Myocyte (in vitro differentiated cells): Measurements from ENCODE around the gene OR6S1. TPM values are rescaled to one million over a fixed set of nuclear protein-coding genes. Genes with fewer than 3 reads are reported as not detected.

Experiments
- DNase-seq: peaks from one replicate; pipeline ENCODE4 v3.0.0-alpha.2; 2012; ENCODE audit warnings: low read depth
- polyA plus RNA-seq: library from polyadenylated mRNA; unstranded; fragments of >200 nt; gene quantifications from one replicate; pipeline ENCODE4 v1.2.1, GENCODE V29; 2012; ENCODE audit warnings: missing spikeins
- total RNA-seq: library from RNA; depleted of rRNA; stranded (reverse); fragments of >200 nt; gene quantifications from 2 replicates; pipeline ENCODE4 v1.2.3, GENCODE V29; 2014

The OR6S1 gene, protein sequence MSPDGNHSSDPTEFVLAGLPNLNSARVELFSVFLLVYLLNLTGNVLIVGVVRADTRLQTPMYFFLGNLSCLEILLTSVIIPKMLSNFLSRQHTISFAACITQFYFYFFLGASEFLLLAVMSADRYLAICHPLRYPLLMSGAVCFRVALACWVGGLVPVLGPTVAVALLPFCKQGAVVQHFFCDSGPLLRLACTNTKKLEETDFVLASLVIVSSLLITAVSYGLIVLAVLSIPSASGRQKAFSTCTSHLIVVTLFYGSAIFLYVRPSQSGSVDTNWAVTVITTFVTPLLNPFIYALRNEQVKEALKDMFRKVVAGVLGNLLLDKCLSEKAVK
- total RNA-seq, result not detected in 2 replicates
- polyA plus RNA-seq, result not detected

- DNase-seq, result no peak
Observed at GRCh38 chr14:20641591-20641990, at the start of gene OR6S1. Gene OR6S1 (minus strand): TSS chr14:20641691. CDS start chr14:20641691, 0 bp downstream.

DNA sequence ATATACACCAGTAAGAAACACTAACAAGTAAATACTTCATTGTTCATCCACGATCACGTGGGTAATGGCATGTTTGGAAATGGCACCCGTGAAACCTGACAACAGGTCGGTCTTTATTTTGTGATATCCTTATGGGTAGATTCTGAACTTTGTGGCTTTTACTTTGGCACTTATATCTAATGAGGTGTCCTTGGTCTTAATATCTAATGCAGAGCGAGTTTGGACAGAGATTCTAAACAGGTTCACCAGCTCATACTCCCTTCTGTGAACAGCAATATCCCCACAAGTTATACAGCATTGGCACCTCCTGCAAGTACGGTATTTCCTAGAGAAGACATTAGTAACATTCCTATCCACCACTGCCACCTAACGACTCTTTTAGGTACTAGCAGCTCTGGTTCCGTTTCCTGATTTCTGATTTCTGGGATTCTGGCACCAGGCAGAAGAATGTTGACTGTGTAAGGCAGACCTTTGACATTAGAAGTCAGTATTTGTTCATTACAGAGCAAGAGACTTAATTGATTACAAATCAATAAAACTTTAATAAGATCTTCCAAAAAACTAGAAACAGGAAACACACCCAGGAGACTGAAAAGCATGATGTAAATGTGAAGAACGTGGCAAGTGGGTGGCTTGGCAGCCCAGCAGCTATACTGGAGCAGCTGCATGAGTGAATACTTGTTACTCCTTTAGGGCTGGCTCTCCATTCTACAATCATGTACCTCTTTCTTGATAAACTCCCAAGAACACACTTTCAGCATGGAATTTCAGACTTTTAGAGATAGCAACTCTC lies 49.6 kb upstream of the OR6S1 start:
- peak; percentile 77 for DNase-seq

DNA sequence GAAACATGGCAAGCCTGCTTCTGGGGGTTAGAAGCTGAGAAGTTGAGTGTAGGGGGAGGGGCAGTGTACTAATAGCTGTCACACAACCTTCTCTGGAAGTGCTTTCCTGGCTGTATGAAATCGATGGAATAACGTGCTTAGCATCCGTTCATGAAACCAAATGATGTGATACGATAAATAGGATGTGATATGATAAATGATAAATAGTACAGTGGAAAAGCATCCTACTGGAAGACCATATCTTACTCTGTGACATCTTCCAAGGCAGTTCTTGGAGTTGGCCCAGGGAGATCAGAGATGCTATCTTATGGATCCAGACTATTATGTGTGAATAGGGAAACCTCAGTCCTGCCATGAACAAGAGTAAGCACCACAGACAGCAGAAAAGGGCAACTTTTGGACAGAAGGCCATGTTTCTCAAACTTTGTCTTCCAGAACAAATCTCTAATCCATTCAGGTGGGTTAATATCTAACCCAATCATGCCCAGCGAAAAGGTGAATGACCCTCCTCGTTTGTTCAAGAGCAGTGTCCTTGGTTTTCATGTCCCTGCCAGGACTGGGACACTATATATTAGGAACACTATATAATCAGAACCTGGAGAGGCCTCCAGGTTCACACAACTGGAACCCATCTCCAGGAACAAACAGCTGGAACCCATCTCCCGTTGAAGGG lies 46.8 kb upstream of the OR6S1 start, which contains the start of gene ANG:
TSS of gene ANG (plus strand) at position 598 of the 673 bp plus-strand sequence. CDS start 4,801 bp downstream, outside the sequence.
- DNase-seq, result no peak

DNA sequence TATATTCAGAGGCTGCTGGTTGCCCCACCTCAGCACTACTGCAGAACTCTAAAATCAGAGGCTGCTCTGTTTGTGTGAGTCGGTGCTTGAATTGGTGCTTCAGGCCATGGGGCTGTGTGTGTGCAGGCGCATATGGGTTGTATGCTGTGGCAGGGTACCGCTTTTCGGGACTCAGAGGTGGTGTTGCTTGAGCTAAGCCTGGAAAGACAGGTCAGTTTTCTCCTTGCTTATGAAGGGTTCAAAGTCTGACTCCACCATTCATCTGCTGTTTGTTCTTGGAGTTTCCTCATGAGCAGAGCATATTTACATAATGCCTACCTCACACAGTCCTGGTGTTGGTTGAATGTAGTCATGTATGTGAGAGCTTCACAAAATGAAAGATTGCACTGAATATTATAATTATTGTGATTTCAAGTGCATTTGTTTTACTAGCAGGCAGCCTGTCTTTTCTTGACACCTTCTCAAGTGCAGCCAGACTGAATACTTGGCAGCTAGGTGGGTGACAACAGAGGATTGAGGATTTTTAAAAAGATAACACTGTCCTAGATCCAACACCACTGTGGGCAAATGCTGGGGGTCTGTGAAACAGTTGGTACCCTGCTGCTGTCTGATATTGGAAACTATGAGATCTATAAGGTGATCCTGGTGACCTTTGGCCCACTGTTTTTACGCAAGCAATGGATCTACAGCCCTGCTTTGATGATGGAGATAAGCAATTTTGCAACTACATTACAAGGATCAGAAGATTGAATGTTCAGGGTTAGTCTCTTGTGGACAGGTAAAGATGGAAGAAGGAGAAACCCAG lies 46.1 kb upstream of the OR6S1 start:
- DNase-seq, result no peak

- no peak for DNase-seq
Observed at GRCh38 chr14:20686386-20687143, 45.1 kb upstream of the OR6S1 start.

- peak; percentile 14 for DNase-seq
Observed at GRCh38 chr14:20684662-20685456, 43.4 kb upstream of the OR6S1 start.

DNA sequence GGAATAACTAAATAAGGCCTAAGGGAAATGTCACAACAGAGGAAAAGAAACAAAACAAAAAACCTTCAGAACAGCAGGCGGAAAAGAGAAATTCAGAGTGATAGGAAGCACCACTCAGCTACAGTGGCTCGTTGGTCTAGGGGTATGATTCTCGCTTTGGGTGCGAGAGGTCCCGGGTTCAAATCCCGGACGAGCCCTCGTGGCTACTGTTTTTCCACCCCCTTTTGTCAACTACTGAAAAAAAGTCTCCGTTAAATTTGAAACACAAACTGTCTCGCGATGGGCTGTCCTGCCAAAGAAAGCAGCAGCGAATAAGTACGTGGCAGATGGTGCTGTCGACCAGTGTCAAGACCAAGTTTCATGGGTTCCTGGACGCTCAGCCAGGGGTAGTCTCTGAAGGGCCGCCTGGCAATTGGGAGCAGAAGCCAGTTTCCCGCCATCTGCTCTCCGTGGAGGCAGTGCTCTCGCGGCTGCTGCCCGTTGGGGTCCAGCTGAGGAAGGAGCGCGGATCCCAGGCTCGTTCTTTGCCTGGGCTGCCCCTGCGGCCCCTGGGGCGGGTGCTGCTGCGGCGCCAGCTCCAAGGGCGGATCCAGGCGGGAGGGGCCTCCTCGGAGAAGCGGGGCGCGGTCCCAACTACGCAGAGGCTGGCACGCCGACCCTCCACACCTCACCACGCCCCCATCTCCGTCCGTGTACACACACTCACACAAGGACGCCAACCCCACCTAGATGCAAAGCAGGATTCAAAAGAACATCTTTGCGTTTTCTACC lies 42.6 kb upstream of the OR6S1 start, which contains the start of gene RNASE4:
TSS of gene RNASE4 (plus strand) at position 670 of the 771 bp plus-strand sequence. CDS start 14,812 bp downstream, outside the sequence.
- DNase-seq, result peak; percentile 88

- peak; percentile 92 for DNase-seq
Observed at GRCh38 chr14:20683125-20683890, 41.8 kb upstream of the OR6S1 start.

DNA sequence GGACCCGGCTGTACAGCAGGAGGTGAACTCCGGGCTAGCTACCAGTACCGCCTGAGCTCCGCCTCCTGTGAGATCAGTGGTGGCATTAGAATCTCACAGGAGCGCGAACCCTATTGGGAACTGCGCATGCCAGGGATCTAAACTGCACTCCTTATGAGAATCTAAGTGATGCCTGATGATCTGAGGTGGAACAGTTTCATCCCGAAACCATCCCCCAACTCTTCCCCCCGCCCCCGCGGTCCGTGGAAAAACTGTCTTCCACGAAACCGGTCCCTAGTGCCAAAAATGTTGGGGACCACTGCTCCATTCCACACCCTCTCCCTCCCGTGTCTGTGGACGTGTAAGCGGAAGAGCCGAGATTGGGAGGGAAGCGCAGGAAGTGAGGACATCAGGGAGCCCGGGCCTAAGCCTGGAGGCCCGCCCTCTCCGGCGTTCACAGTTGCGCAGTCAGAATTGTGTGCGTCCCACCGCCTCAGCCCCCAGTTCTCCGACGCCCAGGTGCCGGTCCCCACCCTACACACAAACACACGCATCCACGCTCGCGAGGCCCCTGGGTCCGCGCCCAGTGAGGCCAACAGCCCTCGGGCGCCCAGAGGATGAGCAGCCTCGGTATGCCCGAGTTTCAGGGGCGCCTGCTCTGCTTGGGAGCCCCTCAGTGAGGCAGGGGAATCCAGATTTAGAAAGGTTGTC lies 41.1 kb upstream of the OR6S1 start:
- DNase-seq, result peak; percentile 96

DNA sequence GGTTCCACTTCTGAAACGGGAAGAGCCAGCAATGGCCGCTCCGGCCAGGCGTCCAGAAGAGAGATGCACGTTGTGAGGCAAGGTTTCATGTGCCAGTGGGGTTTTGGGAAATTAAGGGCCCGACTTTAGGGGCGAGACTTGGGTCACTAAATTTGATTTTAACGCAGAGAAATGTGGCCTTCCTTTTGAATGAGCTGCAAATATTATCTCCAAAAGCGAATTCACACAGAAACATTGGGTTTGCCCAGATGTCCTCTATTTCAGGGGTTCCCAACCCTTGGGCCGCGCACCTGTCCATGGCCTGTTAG lies 40.6 kb upstream of the OR6S1 start:
- no peak for DNase-seq

DNA sequence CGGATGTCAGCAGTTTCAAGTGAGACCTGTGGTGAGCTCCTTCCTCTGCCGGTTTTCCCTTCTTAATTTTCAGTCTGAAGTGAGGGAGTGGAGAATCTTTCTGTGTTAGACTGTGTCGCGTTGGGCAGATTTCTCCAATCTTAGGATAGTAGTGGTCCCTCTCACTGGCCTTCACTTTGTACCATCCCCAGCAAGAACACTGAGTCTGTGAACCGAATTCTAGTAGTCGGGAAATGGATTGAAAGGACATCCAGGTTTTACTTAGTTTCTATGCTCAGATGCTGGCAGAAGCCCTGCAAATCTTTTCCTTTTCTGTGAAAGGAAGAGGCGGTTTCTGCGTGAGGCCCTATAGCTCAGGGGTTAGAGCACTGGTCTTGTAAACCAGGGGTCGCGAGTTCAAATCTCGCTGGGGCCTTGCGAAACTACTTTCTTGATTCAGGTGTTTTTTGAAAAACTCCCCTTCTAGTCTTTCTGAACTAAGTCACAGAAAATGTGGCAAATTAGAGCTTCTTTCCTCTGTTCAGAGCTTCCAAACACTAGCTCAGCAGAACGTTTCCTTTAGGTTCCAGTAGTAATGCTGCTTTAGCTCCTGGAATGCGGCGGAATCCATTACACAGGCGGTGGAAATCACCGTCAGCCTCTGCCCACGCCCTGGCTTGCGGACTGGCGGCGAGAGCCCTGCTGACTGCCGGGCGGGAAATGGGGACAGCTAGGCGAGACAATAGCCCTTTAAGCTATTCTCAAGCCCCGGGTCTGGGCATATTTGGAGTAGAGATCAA lies 40.0 kb upstream of the OR6S1 start:
- DNase-seq, result peak; percentile 89

- no peak for DNase-seq
Observed at GRCh38 chr14:20680843-20681347, 39.4 kb upstream of the OR6S1 start.

DNA sequence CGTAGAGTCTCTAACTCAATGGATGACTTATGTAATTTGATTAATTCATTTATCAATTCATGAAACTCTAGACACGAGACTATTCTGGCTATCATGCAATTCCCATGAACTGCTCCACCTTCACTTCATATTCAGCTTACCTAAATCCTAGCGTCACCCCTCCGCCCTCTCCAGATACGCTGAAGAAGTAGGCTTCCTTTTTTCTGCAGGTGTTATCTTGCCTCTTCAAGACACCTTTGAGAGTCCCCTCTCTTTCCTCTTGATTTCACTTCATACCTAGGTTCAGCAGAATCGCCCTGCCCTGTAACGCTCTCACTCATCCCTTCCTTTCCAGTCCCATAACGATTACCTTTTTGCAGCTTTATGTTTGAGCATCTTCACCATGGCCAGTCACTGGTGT lies 38.9 kb upstream of the OR6S1 start:
- no peak for DNase-seq

GRCh38 chr14:20679907-20680306 lies 38.4 kb upstream of the OR6S1 start:
- DNase-seq, result peak; percentile 20

GRCh38 chr14:20676072-20676471 lies 34.6 kb upstream of the OR6S1 start:
- no peak for DNase-seq

- DNase-seq, result no peak
Observed at GRCh38 chr14:20675669-20676068, 34.2 kb upstream of the OR6S1 start.
